ENCODE results near the gene PPA2. TPM values are rescaled to one million over a fixed set of nuclear protein-coding genes. Genes with fewer than 3 reads are reported as not detected.

PPA2 gene
- polyA plus RNA-seq, 5 donors: 79.9 to 95.9 (median 90.8) TPM

- DNase-seq: no peak
These were observed 144.8 kb downstream of the PPA2 start for GRCh38 chr4:105329081-105329480.

GRCh38 chr4:105327956-105328355 lies 145.9 kb downstream of the PPA2 start:
- DNase-seq: no peak

- DNase-seq: no peak
These were observed 146.6 kb downstream of the PPA2 start for GRCh38 chr4:105327222-105327621.

Other genes starting within 250 kb of the PPA2 start
- 10 to 100 TPM in 1 of 5 donors, 1 to 10 TPM in 4; 5.8 to 11.1 (median 8.8) TPM for gene ARHGEF38, start 78.6 kb upstream of the PPA2 start, polyA plus RNA-seq (ENCODE audit: insufficient read depth in 1 of 5, insufficient read length in 5 of 5, low replicate concordance in 1 of 5)
- 10 to 100 TPM; 33.0 to 41.6 (median 34.2) TPM for gene INTS12, start 234.6 kb upstream of the PPA2 start, polyA plus RNA-seq (ENCODE audit: insufficient read depth in 1 of 5, insufficient read length in 5 of 5, low replicate concordance in 1 of 5)
- gene GSTCD, start 234.7 kb upstream of the PPA2 start, polyA plus RNA-seq (ENCODE audit: insufficient read depth in 1 of 5, insufficient read length in 5 of 5, low replicate concordance in 1 of 5): 10 to 100 TPM; 10.1 to 20.8 (median 16.3) TPM

Measured in right lung (tissue), 5 donors.